ENCODE data around the gene ARL8A.
A peak's percentile ranks its signal among the peaks of the same experiment; 100 is the strongest.
"Not testable (repeated sequence)": the region's sequence is repeated elsewhere in the genome, so short reads cannot be mapped to it uniquely, and the experiment has no call there.

ARL8A gene

GRCh38 chr1:202192770-202193613 lies 48.5 kb upstream of the ARL8A start:
- H2AK5ac ChIP-seq (ENCODE audit: low read depth, low read length) = no peak overlapping the region
- no peak overlapping the region for H3K4ac ChIP-seq (ENCODE audit: low read length)
- no peak overlapping the region for H2AFZ ChIP-seq (ENCODE audit: low read length)
- H3K4me1 ChIP-seq (ENCODE audit: control insufficient read depth in 2 of 2, insufficient read depth in 1 of 2, low read depth in 1 of 2, low read length in 2 of 2) = peaks cover 0 to 10% of the 10 kb centered on the region in 2 donors
- H3K9me3 ChIP-seq (replicated peaks in 1 of 2; ENCODE audit: control insufficient read depth in 2 of 2, insufficient read depth in 1 of 2, low read depth in 1 of 2, low read length in 2 of 2) = no peaks in the 10 kb centered on the region
- H4K91ac ChIP-seq (ENCODE audit: low read depth, low read length, poor library complexity) = no peak overlapping the region
- no CpG with 5 or more reads among the region's 18 CpGs for WGBS, 2 donors (ENCODE audit: extremely low coverage in 2 of 2, insufficient read length in 2 of 2, insufficient replicate concordance in 1 of 2)
- no peaks in the 10 kb centered on the region for H3K36me3 ChIP-seq (replicated peaks in 1 of 2; ENCODE audit: control insufficient read depth in 2 of 2, insufficient read depth in 2 of 2, low read length in 2 of 2)
- H2BK12ac ChIP-seq (ENCODE audit: low read length) = peak overlapping the region; percentile 35
- H3K27me3 ChIP-seq (ENCODE audit: control insufficient read depth in 3 of 3, insufficient read depth in 3 of 3, low read depth in 1 of 3, low read length in 3 of 3) = peaks cover 7 to 55% (median 23%) of the 10 kb centered on the region in 3 experiments
- DNase-seq (ENCODE audit: low spot score) = peak; percentile 58
- H4K8ac ChIP-seq (ENCODE audit: low read depth, low read length) = no peak overlapping the region
- no peak overlapping the region for H3K23ac ChIP-seq (ENCODE audit: low read depth, low read length, poor library complexity)
- H2BK15ac ChIP-seq (ENCODE audit: low read length) = no peak overlapping the region
- H3K4me3 ChIP-seq (ENCODE audit: low read length in 2 of 2) = no peak overlapping the region
- H3K14ac ChIP-seq (ENCODE audit: low read length) = peak overlapping the region; percentile 95
- peak overlapping the region; percentile 69 for H3K4me2 ChIP-seq (ENCODE audit: insufficient read depth, low read length, poor library complexity, severe bottlenecking)
- H3K18ac ChIP-seq (ENCODE audit: low read length) = peak overlapping the region; percentile 4
- H3K9ac ChIP-seq (ENCODE audit: low read depth, low read length, poor library complexity) = no peak overlapping the region
- no peak overlapping the region for H3K27ac ChIP-seq (replicated peaks; ENCODE audit: low read length)
- H2BK120ac ChIP-seq (ENCODE audit: low read depth, low read length) = no peak overlapping the region
- H2BK5ac ChIP-seq (ENCODE audit: low read length) = no peak overlapping the region
- H3K79me1 ChIP-seq (ENCODE audit: low read depth, low read length) = no peaks in the 10 kb centered on the region

GRCh38 chr1:202191391-202191790 lies 46.9 kb upstream of the ARL8A start:
- H3K9ac ChIP-seq (ENCODE audit: low read depth, low read length, poor library complexity); H3K23ac ChIP-seq (ENCODE audit: low read depth, low read length, poor library complexity); DNase-seq (ENCODE audit: low spot score); H2BK5ac ChIP-seq (ENCODE audit: low read length); H3K4me2 ChIP-seq (ENCODE audit: insufficient read depth, low read length, poor library complexity, severe bottlenecking); H3K18ac ChIP-seq (ENCODE audit: low read length); H3K9me3 ChIP-seq (replicated peaks in 1 of 2; ENCODE audit: control insufficient read depth in 2 of 2, insufficient read depth in 1 of 2, low read depth in 1 of 2, low read length in 2 of 2); H2AK5ac ChIP-seq (ENCODE audit: low read depth, low read length); H3K27ac ChIP-seq (replicated peaks; ENCODE audit: low read length); H2AFZ ChIP-seq (ENCODE audit: low read length); H4K91ac ChIP-seq (ENCODE audit: low read depth, low read length, poor library complexity); H3K79me1 ChIP-seq (ENCODE audit: low read depth, low read length); H2BK15ac ChIP-seq (ENCODE audit: low read length); H4K8ac ChIP-seq (ENCODE audit: low read depth, low read length); H3K36me3 ChIP-seq (replicated peaks in 1 of 2; ENCODE audit: control insufficient read depth in 2 of 2, insufficient read depth in 2 of 2, low read length in 2 of 2); H3K4ac ChIP-seq (ENCODE audit: low read length); H3K14ac ChIP-seq (ENCODE audit: low read length); H2BK120ac ChIP-seq (ENCODE audit: low read depth, low read length); H2BK12ac ChIP-seq (ENCODE audit: low read length); H3K4me3 ChIP-seq (ENCODE audit: low read length in 2 of 2): not testable (repeated sequence)
- Histone ChIP-seq H3K27me3 (ENCODE audit: control insufficient read depth in 3 of 3, insufficient read depth in 3 of 3, low read depth in 1 of 3, low read length in 3 of 3) (peaks cover 7 to 47% (median 23%) of the 10 kb centered on the region in 3 experiments), H3K4me1 (ENCODE audit: control insufficient read depth in 2 of 2, insufficient read depth in 1 of 2, low read depth in 1 of 2, low read length in 2 of 2) (peaks cover 0 to 10% of the 10 kb centered on the region in 2 donors)
- WGBS, 2 donors (ENCODE audit: extremely low coverage in 2 of 2, insufficient read length in 2 of 2, insufficient replicate concordance in 1 of 2) = no CpG with 5 or more reads among the region's 33 CpGs

GRCh38 chr1:202189918-202190715 lies 45.6 kb upstream of the ARL8A start:
- DNase-seq (ENCODE audit: low spot score) = no peak
- H4K8ac ChIP-seq (ENCODE audit: low read depth, low read length) = no peak overlapping the region

More at GRCh38 chr1:202189918-202190715, 45.6 kb upstream of the ARL8A start:
- H3K36me3 ChIP-seq (replicated peaks in 1 of 2; ENCODE audit: control insufficient read depth in 2 of 2, insufficient read depth in 2 of 2, low read length in 2 of 2) = no peaks in the 10 kb centered on the region
- H2BK120ac ChIP-seq (ENCODE audit: low read depth, low read length) = no peak overlapping the region
- WGBS, 2 donors (ENCODE audit: extremely low coverage in 2 of 2, insufficient read length in 2 of 2, insufficient replicate concordance in 1 of 2) = no CpG with 5 or more reads among the region's 7 CpGs
- no peak overlapping the region for H2AFZ ChIP-seq (ENCODE audit: low read length)
- peaks cover 7 to 34% (median 20%) of the 10 kb centered on the region in 3 experiments for H3K27me3 ChIP-seq (ENCODE audit: control insufficient read depth in 3 of 3, insufficient read depth in 3 of 3, low read depth in 1 of 3, low read length in 3 of 3)
- H3K27ac ChIP-seq (replicated peaks; ENCODE audit: low read length) = no peak overlapping the region
- no peak overlapping the region for H3K9ac ChIP-seq (ENCODE audit: low read depth, low read length, poor library complexity)
- peaks cover 0 to 11% of the 10 kb centered on the region in 2 donors for H3K4me1 ChIP-seq (ENCODE audit: control insufficient read depth in 2 of 2, insufficient read depth in 1 of 2, low read depth in 1 of 2, low read length in 2 of 2)
- H3K23ac ChIP-seq (ENCODE audit: low read depth, low read length, poor library complexity) = no peak overlapping the region
- no peak overlapping the region for H2AK5ac ChIP-seq (ENCODE audit: low read depth, low read length)
- H3K79me1 ChIP-seq (ENCODE audit: low read depth, low read length) = no peaks in the 10 kb centered on the region
- no peak overlapping the region for H3K4me3 ChIP-seq (ENCODE audit: low read length in 2 of 2)
- H3K9me3 ChIP-seq (replicated peaks in 1 of 2; ENCODE audit: control insufficient read depth in 2 of 2, insufficient read depth in 1 of 2, low read depth in 1 of 2, low read length in 2 of 2) = no peaks in the 10 kb centered on the region
- no peak overlapping the region for H4K91ac ChIP-seq (ENCODE audit: low read depth, low read length, poor library complexity)
- H3K4ac ChIP-seq (ENCODE audit: low read length) = no peak overlapping the region
- no peak overlapping the region for H2BK12ac ChIP-seq (ENCODE audit: low read length)
- H3K4me2 ChIP-seq (ENCODE audit: insufficient read depth, low read length, poor library complexity, severe bottlenecking) = no peak overlapping the region
- no peak overlapping the region for H3K18ac ChIP-seq (ENCODE audit: low read length)
- no peak overlapping the region for H2BK5ac ChIP-seq (ENCODE audit: low read length)
- no peak overlapping the region for H3K14ac ChIP-seq (ENCODE audit: low read length)
- no peak overlapping the region for H2BK15ac ChIP-seq (ENCODE audit: low read length)
